Activated T-cell treated with anti-CD3 and anti-CD28 coated beads for 4 hours (primary cell): Measurements from ENCODE around the gene SULF2.

ENCODE experiments used
- DNase-seq: peaks from one replicate; pipeline ENCODE4 v3.0.0-alpha.2; 2020

SULF2 gene

DNA sequence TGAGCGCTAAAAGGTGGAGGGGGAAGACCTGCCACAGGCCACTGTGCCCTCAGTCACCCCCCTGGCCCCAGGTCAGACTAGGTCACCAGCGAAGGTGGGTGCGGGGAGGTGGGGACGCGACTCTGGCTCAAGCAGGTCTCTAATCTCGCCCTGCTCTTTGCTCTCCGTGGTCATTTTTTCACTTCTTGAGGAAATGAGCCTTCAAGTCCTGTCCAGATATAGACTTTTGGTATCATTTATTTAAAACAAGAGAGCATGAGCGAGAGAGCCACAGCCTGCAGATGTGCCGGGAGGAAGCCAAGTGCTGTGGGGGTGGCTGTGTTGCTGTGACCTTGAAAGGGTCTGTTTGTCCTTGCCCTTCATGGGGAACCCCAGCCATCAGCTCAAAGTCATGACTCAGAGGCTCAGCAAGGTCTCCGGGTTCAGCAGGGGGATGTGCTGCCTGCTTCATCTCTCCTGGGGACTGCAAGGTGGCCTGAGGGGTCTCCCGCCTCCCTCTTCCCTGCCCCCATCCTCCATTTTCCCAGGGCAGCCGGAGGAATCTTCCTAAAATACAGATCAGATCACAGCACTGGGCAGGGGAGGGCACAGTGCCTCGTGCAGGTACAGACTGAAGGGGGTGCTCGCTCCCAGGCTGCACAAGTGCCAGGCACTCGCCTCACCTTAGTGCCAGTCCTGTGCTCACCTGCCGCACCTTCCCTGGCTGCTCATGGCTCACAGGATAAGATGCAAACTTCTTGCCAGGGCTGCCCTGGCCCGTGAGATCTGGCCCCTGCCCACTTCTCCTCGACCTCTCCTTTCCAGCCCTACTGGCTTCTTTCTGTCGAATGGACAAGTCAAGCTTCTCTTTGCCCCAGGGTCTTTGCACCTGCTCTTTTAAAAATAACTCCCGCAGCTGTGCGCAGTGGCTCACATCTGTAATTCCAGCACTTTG lies 26.5 kb downstream of the SULF2 start:
- DNase-seq = no peak

DNA sequence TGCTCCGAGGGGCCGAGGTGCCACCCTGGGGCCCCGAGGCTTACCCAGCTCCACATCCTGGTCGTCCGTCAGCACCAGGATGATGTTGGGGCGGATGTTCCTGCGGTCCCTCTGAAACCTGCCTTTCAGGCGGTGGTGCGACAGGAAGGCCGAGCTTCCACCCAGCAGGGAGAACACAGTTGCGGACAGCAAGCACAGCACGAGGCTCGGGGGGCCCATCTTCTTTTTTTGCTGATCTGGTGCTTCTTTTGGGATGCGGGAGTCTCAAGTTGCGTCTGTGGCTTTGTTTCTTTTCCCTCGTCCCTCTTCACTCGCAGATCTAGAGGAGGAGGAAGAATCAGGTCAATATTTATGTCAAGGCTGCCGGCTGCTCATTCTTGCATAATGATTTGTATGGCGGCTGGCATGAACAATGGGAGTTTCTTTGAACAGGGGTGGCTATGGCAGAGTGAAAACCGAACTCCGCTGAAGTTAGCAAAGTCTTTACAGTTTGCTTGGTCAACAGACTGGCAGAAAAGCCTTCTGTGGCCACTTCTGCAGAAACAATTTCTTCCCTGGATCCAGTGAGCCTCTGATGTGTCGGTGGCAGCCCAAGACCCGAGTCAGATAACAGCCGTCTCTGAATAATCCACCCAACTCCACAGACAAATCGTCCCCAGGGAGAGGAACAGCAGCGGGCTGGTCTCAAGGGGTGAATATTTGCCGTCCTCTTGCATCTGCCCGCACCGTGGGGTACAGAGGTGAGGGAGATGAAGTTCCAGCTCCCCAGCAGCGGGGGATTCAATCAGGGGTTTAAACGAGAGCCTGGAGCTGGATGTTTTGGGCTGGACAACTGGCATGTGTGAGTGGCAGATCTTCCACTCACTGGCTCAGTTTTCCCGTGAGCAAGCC lies 27.9 kb downstream of the SULF2 start:
- no peak for DNase-seq

DNA sequence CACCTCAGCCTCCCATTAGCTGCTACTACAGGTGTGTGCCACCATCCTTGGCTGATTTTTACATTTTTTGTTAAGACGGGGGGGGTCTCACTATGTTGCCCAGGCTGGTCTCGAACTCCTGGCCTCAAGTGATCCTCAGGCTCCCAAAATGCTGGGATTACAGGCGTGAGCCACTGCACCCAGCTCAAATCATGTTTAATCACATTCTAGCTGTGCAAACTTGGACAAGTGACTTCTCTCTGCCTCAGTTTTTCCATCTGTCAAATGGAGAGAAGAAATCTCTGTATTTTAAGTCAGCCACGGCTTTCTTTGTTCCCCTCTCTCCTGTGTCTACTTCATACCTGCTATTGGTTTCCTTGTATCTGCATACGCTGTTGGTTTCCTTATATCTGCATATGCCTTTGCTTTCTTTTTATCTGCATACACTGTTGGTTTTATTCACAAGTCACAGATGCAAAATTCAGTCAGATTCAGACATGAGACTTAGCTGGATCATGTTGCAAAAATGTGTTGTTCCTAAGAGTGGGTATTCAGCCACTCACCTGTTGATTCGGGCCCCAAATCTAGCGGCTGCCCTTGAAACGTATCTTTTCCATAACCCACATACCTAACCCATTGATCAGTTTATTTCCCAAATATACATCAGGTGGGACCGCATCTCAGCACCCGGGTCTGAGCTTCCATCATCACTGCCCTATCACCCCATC lies 30.2 kb downstream of the SULF2 start:
- DNase-seq = no peak

DNA sequence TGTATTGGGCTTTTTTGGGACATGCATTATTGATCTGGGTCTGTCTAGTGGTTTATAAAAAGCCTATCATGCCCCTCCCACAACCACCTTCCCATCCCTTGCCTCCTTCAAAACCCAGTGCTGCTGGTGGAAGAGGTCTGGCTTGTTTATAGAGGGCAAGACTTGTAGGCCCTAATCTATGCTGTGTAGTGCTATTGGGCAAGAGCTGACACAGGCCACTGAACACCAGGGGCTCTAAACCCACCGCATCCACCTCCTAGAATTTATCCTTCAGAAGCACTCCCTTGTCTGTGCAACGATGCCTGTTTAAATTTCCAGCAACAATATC lies 30.9 kb downstream of the SULF2 start:
- DNase-seq = no peak

DNA sequence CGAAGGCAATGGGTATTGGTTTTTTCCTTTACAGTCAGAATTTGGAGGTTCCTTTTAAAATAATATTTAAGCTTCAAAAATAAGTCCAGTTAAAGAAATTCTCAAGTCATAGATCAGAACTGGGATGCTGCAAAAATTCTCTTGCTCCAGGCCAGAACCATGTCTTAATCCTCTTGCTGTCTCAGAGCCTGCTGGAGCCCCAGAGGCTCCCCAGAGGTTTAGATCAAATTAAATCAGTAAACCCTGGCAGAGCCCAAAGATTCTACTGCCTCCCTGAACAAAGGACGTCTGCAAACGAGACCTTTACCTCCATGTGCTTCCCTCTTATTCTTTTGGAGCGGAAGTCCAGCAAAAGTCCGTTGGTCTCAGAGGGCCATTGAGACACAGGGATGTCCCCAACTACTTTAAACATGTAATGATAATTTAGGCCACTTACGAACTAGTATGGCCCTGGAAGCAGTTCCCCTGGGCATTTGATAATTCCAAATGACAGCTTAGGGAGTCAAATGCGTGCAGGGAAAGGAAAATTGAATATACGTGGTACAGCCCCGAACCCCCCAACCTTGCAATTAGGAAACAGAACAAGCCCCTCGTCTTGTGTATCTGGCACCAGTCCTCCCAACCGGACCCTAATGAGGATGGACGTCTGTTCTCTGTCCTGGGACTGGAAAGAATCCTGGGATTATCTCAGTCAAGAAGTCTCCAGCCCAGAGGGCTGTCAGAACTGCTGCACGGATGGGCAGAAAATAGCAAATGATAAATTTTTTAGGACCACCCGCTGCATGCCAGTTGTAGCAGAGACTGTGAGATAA lies 31.5 kb downstream of the SULF2 start:
- DNase-seq = no peak

DNA sequence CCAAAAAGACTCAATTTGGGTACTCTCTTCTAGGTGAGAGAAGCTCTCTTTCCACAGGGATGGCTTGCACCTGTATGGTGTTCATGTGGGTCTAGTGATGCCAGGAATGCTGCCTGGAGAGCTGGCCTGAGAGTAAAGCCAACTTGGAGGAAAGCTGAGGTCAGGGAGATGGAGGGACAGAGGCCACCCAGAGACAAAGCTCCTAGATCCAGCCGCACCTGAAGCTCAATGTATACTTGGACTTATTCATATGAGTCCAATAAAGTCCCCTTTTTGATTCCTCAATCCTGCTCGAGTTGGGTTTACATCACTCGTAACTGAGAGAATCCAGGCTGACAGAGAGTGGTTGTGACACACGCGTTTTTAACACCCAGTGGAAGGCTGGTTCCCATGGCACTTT lies 33.8 kb downstream of the SULF2 start:
- DNase-seq = no peak

DNA sequence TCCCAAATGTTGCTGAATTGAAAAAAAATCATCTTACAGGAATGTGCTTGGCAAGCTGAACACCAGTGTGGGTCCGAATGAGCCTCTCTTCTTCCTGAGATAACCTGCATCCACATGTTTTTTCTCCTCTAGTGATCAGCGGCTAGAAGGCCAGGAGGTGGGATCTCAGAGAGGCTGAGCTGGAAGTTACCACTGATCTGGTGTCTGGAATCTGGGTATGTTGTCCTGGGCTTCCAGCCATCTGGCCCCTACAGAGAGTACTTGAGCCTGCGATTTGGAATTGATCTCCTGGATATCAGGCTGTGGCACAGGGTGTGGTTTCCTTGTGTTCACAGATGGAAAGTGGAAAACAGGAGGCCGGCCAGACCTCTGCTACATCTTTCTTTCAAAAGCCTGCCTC lies 35.9 kb downstream of the SULF2 start:
- DNase-seq = no peak

DNA sequence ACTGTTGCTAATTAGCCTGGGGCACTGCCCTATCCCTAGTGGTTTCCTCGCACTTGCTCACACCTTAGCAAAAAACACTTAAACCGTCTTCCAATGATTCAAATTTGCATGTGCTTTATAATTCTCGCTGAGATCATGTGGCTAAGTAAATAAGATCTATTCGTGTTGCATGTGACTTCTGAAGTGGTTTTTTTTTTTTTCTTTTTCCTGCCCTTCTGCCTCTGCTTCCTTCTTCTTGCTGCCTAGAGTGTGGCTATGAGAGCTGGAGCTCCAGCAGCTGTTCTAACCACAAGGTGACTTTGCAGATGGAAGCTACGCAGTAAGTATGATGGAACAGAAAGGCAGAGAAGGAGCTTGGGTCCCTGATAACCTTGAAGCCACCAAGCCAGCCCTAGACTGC lies 36.5 kb downstream of the SULF2 start:
- no peak for DNase-seq

DNA sequence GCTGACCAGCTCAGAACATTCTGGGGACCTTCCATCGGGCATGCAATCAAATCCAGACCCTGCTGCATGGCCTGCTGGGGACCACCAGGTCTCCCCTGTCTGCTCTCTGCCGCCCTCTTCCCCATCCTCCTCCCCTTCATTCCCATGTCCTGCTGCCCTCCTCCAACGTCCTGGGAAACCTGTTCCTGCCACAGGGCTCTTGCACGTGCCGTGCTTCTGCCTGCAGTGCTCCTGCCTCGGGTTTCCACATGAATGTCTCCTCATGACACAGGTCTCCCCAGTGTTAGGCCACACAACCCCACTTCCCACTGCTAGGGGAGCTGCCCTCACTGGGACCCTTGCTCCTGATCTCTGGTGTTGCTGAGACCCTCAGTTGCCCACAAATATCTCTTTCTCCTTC lies 37.2 kb downstream of the SULF2 start:
- no peak for DNase-seq

DNA sequence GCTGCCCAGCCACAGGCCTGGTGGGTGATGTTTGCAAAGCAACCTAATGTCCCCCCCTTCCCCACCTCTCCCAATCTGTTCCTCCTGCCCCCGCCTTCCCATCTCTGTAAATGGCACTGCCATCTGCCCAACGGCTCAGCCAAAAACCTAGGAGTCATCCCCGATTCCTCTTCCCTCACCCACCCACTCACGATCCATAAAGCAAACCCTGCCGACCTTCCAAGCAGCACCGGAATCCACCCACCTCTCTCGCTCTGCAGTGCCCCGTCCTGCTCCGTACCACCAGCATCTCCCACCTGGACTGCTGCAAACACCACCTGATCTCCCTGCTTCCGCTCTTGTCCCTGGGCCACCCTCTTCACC lies 37.6 kb downstream of the SULF2 start:
- DNase-seq = no peak

DNA sequence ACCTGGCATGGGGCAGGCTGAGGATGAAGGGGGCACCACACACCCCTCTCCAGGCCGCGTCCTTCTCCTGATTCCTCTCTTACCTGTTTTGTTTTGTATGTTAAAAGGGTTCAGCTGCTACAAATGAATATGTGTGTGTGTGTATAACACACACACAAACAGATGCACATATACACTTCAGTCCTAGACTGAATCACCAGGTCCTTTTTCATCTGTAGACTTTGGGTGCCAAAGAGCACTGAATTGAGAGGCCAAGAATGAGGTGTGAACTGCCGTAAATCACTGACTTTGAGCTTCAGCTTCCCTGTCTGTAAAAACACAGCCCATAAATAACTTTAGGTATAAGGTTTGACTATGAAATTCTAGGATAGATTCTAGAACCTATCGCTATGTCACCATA lies 40.5 kb downstream of the SULF2 start:
- DNase-seq = no peak

DNA sequence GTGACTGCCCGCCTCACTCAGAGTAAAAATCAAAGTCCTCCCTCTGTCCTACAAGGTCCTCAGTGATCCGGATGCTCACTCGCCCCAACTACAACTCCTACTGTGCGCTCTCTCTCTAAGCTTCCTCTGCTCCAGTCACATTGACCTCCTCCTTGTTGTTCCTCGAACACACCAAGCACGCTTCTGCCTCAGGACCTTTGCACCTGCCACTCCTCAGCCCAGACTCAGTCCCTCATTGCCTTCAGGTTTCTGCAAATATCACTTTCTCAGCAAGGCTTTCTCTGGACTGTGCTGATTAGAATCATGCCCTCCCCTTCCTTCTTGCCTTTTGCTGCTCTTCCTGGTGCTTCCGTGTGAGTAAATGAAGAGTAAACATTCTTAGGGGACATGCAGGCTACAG lies 41.6 kb downstream of the SULF2 start:
- no peak for DNase-seq

DNA sequence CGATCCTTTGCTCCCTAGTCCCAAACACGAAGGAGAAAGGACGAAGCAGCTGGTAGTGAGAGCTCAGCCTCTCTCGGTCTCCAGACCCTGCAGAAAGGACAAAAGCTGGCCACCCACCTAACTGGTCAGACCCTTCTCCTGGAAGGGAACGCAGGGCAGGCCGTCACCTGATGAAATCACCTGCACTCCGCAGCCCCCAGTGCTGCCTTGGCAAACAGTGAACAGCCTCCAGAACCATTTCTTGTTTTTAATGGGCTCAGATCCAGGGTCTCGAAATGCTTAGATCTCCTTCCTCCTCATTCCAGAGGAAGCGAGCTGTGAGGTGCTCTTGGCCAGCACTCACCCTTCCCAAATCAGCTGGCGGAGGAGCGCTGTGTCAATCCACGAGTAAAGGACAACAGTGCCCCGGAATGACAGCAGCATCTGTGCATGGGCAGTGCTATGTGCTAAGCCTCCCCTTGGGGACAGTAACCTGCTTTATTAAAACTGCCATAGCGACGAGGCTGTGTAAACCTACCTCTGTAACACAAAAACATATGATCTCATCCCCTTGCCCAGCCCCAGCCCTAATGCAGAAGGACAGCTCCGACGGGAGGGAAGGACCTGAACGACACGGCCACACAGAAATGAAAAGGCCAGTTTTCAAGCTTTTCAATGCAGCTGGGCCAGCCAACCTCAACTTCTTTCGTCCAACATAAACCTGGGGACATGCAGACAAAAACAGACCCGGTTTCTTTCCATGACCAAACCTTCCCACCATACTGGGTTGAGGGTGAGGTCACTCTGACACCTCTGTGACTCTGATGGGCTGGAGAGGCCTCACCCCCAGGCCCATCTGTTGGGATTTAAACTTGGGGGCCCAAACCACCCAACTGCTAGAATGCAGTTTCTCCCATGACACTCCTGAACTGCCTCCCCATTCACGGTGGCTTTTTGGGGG lies 43.3 kb downstream of the SULF2 start:
- no peak for DNase-seq

DNA sequence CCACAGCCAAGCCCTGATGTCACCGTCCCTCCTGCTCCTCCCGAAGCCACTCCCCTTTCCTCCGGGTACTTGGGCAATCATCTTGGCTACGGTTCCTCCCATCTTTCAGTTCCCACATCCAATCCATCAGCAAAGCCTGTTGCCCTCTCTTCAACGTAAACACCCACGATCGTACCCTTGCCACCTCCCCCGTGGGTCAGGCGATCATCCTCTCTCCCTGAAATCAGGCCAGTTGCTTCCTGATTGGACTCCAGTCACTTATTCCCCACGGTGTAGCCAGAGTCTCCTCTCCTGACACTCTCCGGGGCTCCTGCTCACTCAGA lies 44.5 kb downstream of the SULF2 start:
- no peak for DNase-seq

DNA sequence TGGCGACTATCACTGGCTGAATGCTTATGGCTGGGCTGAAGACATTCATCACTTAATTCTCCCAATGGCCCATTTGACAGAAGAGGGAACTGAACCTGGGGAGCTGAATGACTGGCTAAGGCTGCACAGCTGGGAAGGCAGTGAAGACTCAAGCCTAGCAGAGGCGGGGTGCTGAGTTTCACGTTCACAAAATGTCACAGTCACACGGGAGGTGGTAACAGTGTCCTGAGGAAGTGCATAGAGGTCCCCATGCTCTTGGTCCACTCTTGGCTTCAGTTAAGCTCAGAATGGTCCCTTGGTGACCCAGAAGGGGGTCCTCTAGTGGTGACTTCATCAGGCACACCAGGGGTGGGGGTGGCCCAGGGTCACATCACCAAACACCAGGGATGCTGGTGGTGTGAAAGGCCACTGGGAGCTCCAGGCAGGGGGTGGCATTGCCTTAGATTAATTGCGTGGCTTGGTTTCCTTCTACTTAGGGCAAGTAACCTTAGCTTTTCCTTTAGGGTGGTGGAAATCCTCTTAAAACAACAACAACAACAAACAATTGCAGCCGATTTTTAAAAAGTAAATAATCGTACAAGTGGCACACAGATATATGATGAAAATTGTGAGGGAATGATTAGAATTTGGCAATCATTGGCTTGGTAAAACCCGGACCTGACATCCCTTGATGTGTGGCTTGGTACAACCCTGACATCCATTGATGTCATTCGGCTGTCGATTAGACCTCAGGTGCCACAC lies 45.0 kb downstream of the SULF2 start:
- DNase-seq = no peak

DNA sequence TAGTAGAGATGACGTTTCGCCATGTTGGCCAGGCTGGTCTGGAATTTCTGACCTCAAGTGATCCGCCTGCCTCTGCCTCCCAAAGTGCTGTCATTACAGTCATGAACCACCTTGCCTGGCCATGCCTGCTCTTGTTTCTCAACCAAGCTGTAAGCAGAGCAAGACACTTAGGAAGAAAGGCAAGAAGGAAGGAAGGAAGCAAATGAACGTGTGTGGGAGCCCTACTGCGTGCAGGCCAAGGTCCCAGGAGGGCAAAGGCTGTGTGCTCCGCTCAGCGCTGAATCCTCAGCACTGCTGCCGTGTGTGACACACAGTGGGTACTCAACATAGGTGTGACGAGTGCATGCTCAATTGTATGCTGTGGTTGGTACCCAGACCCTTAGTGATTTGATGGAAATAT lies 47.4 kb downstream of the SULF2 start:
- no peak for DNase-seq

DNA sequence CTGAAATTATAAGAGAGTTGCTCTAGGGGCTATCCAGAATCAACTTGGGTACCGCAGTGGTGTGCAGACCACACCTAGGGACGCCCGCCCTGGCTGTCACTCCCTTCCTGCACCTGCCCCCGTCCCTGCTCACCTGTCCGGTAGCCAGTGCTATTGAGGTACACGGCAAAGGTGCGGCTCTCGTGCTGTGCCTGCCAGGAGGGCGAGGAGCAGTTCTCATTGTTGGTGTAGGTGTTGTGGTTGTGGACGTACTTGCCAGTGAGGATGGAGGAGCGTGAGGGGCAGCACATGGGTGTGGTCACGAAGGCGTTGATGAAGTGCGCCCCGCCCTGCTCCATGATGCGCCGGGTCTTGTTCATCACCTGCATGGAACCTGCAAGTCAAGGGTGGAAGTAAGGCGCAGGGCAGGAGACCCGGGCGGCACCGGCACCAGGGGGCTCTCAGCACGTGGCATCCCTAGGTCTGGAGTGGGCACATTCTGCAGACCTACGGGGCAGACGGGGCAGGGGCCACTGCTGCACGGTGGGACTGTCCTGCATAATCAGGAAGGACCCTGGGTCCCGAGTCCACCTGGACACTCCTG lies 48.6 kb downstream of the SULF2 start:
- no peak for DNase-seq

DNA sequence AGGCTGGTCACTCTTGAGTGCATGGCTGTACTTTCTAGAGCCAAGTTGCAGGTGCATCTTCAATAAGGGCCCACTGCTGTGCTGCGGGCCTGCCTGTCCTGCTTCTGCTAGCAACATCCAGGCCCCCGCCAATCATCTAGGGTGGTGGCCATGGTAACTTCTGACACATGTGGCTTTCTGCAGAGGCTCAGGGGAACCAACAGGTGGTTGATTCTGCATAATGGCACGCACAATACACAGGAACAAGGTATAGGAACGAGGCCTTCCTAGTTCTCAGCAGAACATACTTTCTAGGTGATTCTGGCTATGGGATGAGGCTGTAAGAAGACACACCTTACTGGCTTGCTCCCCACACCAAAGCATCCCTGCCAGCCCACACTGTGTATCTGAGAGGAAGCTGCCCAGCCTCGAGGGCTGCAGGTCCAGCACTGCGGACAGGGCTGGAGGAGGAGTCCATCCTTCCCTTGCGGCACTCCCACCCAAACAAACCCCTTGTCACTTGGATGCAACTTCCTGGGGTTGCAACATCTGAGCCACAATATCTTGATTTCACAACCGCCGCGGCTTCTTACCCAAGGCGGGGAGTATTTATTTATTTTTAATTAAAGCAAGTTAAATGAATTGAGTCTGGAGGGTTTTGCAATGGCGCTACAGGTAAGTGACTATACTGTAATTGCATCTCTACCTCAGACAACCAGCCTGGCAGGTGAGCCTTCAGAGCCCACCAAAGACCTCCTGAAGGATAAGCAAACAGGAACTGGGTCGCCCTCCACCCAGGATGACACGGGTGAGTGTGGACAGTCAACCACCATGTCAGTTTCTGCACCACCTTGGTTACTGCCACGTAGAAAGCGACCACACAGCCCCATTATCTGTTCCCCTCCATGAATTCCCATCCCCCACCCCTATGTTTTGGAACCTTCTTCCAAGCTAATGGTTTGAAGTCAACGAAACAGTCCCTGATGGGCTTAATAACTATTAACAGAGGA lies 49.6 kb downstream of the SULF2 start:
- no peak for DNase-seq

DNA sequence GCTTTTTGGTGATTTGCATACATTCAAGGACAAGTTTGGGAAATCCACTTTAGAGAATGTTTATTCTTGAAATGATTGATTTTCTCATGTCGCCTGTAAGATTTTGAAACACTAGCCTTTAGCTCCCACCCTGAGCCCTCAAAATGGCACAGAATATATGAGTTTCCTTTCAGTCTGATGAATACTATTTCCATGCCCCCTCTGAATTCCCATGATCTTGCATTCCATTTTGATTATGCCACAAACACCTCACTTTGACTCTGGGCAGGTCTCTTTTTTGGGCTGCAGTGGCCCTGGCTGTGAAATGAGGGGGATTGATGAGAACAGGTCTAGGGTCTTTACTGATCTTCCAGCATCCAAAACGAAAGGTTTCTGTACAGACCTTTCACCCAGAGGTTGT lies 50.4 kb downstream of the SULF2 start:
- no peak for DNase-seq
